Ovary (tissue), 9 donors: ENCODE measurements around the gene MIEF1. TPM values are rescaled to one million over a fixed set of nuclear protein-coding genes. Genes with fewer than 3 reads are reported as not detected.

Source experiments
- DNase-seq, 5 donors: peaks; one replicate each; pipeline ENCODE4 v3.0.0-alpha.2; 2019 to 2020
- H3K27ac ChIP-seq, 2 donors: fragments of 200-600 bp; one replicate each; pipeline versions ENCODE4 v1.5.1 to v1.8.0; 2019 to 2022
- H3K27me3 ChIP-seq: fragments of 200-600 bp; one replicate; pipeline ENCODE4 v1.8.0; 2022
- H3K36me3 ChIP-seq: fragments of 200-600 bp; sonication (generic); one replicate; pipeline ENCODE4 v1.5.1; 2019
- H3K4me1 ChIP-seq: one replicate; pipeline ENCODE4 v1.8.1; 2013; ENCODE audit warnings: mild to moderate bottlenecking, moderate library complexity; ENCODE audit not compliant: insufficient read depth
- H3K4me3 ChIP-seq: fragments of 200-600 bp; sonication (generic); one replicate; pipeline ENCODE4 v1.5.1; 2017
- H3K9me3 ChIP-seq, 2 donors: fragments of 200-600 bp in 1 of 2; sonication (generic) in 1 of 2; one replicate each; pipeline versions ENCODE4 v1.5.1 to v1.8.1; 2013 to 2019; ENCODE audit warnings: mild to moderate bottlenecking in 1 of 2, moderate library complexity in 1 of 2
- EP300 ChIP-seq: sonication (generic); formaldehyde crosslinking; IDR thresholded peaks from one replicate; pipeline ENCODE4 v1.6.1; 2017; ENCODE audit warnings: antibody characterized with exemption
- POLR2A ChIP-seq: fragments of 450-650 bp; IDR thresholded peaks from one replicate; pipeline ENCODE4 v1.6.1; 2017; ENCODE audit warnings: antibody characterized with exemption, mild to moderate bottlenecking, moderate library complexity
- WGBS, 3 donors: extraction: QIAGEN DNeasy Blood & Tissue Kit in 1 of 3; methylation state at CpG; one replicate each; pipeline versions ENCODE4 v1.1.5 to v1.1.7; 2013 to 2017; 5-methylcytosine and 5-hydroxymethylcytosine counted together
- intact Hi-C, 4 donors: fragments of 100-400 bp; cut with DNase I; formaldehyde crosslinking; loops; one replicate each; pipeline versions ENCODE4 v1.11.0 to v1.15.1; 2022 to 2023
- polyA plus RNA-seq, 2 donors: library from polyadenylated mRNA; stranded (reverse); fragments of 200-250 nt in 1 of 2; fragments of 350-450 nt in 1 of 2; fragmentation: Illumina TruSeq in 1 of 2; extraction: RNeasy Lipid Tissue Mini Kit (QIAGEN cat#74804) in 1 of 2; gene quantifications; one replicate each; pipeline ENCODE4 v1.2.3, GENCODE V29; 2013 to 2014
- total RNA-seq, 7 donors: library from RNA; depleted of rRNA in 2 of 7; stranded (reverse); fragments of >200 nt in 2 of 7; fragmentation: NEBNext Ultra II Directional in 3 of 7; extraction: Animal tissue kit (Norgen Biotek cat#: 25700) in 3 of 7; gene quantifications; one replicate each; pipeline versions ENCODE4 v1.1.0 to v1.2.4, GENCODE V29; 2016 to 2023
- TF ChIP-seq, protein P1 (sequence below), 3 donors: fragments of 450-650 bp in 2 of 3; fragments of 200-600 bp in 1 of 3; IDR thresholded peaks; one replicate each; pipeline versions ENCODE4 v1.5.1 to v1.8.0; 2016 to 2022; ENCODE audit warnings: antibody characterized with exemption in 3 of 3, mild to moderate bottlenecking in 1 of 3
- donor health status: DM: no; HTN: no; CAD: no; lungs with moderate emphysema.
- donor health status: DM: no; HTN: no; CAD: no.
- donor health status: Bipolar disorder and iron deficiency.
- donor health status: DM: yes; HTN: yes; CAD: no.
- donor health status: DM: no; HTN: no; CAD: no.
- donor health status: DM: yes; HTN: yes; CAD: no.

Gene MIEF1
- total and polyA plus RNA-seq, 9 donors: 11.4 to 23.9 (median 19.9) TPM

- Histone ChIP-seq H3K27me3 (no peaks in the 10 kb centered on the region), H3K27ac (no peak overlapping the region), H3K4me1 (peaks cover 2% of the 10 kb centered on the region), H3K36me3 (no peaks in the 10 kb centered on the region), H3K4me3 (no peak overlapping the region), H3K9me3 (no peaks in the 10 kb centered on the region)
- intact Hi-C loops: no loop called here
- WGBS, 3 donors: 11 to 34% (median 16%) methylated on average over 4 of the region's 4 CpGs
- no peak for DNase-seq
- no peak for TF ChIP-seq POLR2A
- TF ChIP-seq, protein P1, sequence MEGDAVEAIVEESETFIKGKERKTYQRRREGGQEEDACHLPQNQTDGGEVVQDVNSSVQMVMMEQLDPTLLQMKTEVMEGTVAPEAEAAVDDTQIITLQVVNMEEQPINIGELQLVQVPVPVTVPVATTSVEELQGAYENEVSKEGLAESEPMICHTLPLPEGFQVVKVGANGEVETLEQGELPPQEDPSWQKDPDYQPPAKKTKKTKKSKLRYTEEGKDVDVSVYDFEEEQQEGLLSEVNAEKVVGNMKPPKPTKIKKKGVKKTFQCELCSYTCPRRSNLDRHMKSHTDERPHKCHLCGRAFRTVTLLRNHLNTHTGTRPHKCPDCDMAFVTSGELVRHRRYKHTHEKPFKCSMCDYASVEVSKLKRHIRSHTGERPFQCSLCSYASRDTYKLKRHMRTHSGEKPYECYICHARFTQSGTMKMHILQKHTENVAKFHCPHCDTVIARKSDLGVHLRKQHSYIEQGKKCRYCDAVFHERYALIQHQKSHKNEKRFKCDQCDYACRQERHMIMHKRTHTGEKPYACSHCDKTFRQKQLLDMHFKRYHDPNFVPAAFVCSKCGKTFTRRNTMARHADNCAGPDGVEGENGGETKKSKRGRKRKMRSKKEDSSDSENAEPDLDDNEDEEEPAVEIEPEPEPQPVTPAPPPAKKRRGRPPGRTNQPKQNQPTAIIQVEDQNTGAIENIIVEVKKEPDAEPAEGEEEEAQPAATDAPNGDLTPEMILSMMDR (IDR thresholded peaks at IDR 0.05): no peak
Measured at GRCh38 chr22:39493759-39494158, 8.3 kb upstream of the MIEF1 start.

- Histone ChIP-seq H3K27ac (no peak overlapping the region), H3K36me3 (no peaks in the 10 kb centered on the region), H3K4me3 (no peak overlapping the region), H3K27me3 (no peaks in the 10 kb centered on the region), H3K9me3 (no peaks in the 10 kb centered on the region), H3K4me1 (peaks cover 2% of the 10 kb centered on the region)
- intact Hi-C loops: no loop called here
- WGBS, 3 donors: 82 to 83% (median 82%) methylated on average over 10 of the region's 10 CpGs
- no peak for DNase-seq
- no peak for TF ChIP-seq EP300
- TF ChIP-seq, protein P1 (IDR thresholded peaks at IDR 0.05): no peak
- no peak for TF ChIP-seq POLR2A
Measured at GRCh38 chr22:39494471-39495120, 7.5 kb upstream of the MIEF1 start.

- H3K4me1 ChIP-seq: peaks cover 3% of the 10 kb centered on the region
- TF ChIP-seq POLR2A (no peak), EP300 (no peak)
- TF ChIP-seq, protein P1 (IDR thresholded peaks at IDR 0.05): peak; percentile 51 to 70 (median 52)
- no peak overlapping the region for H3K27ac ChIP-seq
- WGBS, 3 donors: 38 to 41% (median 40%) methylated on average over 13 of the region's 13 CpGs
- intact Hi-C loops: loop anchor here in 1 of 4 donors (2.0 kb wide), 1 partner anchor 29 kb away; no protein-coding TSS in a partner anchor
- no peaks in the 10 kb centered on the region for H3K9me3 ChIP-seq
- H3K4me3 ChIP-seq: no peak overlapping the region
- no peaks in the 10 kb centered on the region for H3K36me3 ChIP-seq
- peak; percentile 57 to 80 (median 68) for DNase-seq
- H3K27me3 ChIP-seq: no peaks in the 10 kb centered on the region
Measured at GRCh38 chr22:39496131-39496838, 5.8 kb upstream of the MIEF1 start.

- no peak for DNase-seq
Measured at GRCh38 chr22:39497429-39497828, 4.7 kb upstream of the MIEF1 start.

More at GRCh38 chr22:39497429-39497828, 4.7 kb upstream of the MIEF1 start:
- Histone ChIP-seq H3K27me3 (no peaks in the 10 kb centered on the region), H3K36me3 (no peaks in the 10 kb centered on the region), H3K27ac (no peak overlapping the region), H3K4me3 (no peak overlapping the region), H3K9me3 (no peaks in the 10 kb centered on the region), H3K4me1 (peaks cover 9% of the 10 kb centered on the region)
- TF ChIP-seq POLR2A: no peak
- TF ChIP-seq, protein P1 (IDR thresholded peaks at IDR 0.05): no peak
- TF ChIP-seq EP300: no peak
- WGBS, 3 donors: 82 to 88% (median 84%) methylated on average over 8 of the region's 8 CpGs
- intact Hi-C loops: loop anchor here in 1 of 4 donors (2.0 kb wide), 1 partner anchor 27 kb away; no protein-coding TSS in a partner anchor
